ENCODE data around the gene COPG2.
A peak's percentile ranks its signal among the peaks of the same experiment; 100 is the strongest.

Gene COPG2

GRCh38 chr7:130689683-130690082 lies 21.1 kb upstream of the COPG2 start:
- no peaks in the 10 kb centered on the region for H3K27me3 ChIP-seq (ENCODE audit: insufficient read depth, low read depth, severe bottlenecking)

DNA sequence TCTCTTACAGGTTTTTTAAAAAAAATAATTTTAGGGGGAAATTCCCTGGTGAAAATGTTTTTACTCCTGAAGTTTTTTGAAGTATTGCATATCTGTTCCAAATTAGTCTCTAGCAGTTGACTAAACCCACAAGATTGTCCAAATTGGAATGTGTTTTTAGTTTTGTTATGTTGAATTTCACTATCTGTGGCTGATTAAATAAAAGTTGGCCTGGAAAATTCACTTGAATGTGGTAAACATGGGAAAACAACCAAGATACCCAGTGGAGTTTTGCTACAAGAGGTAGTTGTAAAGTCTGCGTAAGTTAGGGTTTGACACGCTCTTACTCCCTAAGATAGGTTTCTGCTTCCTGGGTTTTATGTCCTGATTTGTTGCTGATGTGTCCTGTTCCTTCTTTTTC lies 14.5 kb upstream of the COPG2 start:
- DNase-seq = no peak
- no peak for TF ChIP-seq CTCF (IDR thresholded peaks at IDR 0.05; ENCODE audit: low read depth, low read length)
- Histone ChIP-seq H3K27ac (no peak overlapping the region), H3K4me3 (ENCODE audit: low read depth, low read length) (no peak overlapping the region), H3K36me3 (no peaks in the 10 kb centered on the region), H3K9me3 (ENCODE audit: severe bottlenecking) (no peaks in the 10 kb centered on the region), H3K27me3 (ENCODE audit: insufficient read depth, low read depth, severe bottlenecking) (no peaks in the 10 kb centered on the region)

More at GRCh38 chr7:130689683-130690082, 21.1 kb upstream of the COPG2 start:
- peaks cover 8% of the 10 kb centered on the region for H3K9me3 ChIP-seq (ENCODE audit: severe bottlenecking)
- no peak for TF ChIP-seq CTCF (IDR thresholded peaks at IDR 0.05; ENCODE audit: low read depth, low read length)
- DNase-seq = no peak
- no peaks in the 10 kb centered on the region for H3K36me3 ChIP-seq
- H3K4me3 ChIP-seq (ENCODE audit: low read depth, low read length) = no peak overlapping the region
- H3K27ac ChIP-seq = no peak overlapping the region

DNA sequence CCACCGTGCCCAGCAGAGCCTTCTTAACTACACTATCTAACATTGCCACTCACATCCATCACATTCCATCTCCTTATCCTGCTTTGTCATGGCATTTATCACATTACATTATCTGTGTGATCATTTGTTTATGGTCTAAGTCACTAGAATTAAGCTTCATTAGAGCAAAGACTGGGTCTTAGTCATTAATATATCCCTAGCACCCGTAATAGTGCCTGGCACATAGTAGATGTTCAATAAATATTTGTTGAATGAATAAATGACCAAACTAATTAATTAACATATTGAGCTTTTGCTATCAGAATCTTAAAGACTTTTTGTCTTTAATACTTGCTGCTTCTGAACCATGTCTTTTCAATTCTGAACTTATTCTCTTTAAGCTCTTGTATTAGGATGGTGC lies 5.9 kb upstream of the COPG2 start:
- no peak for TF ChIP-seq CTCF (IDR thresholded peaks at IDR 0.05; ENCODE audit: low read depth, low read length)
- Histone ChIP-seq H3K27ac (no peak overlapping the region), H3K27me3 (ENCODE audit: insufficient read depth, low read depth, severe bottlenecking) (no peaks in the 10 kb centered on the region), H3K36me3 (no peaks in the 10 kb centered on the region), H3K9me3 (ENCODE audit: severe bottlenecking) (no peaks in the 10 kb centered on the region), H3K4me3 (ENCODE audit: low read depth, low read length) (no peak overlapping the region)
- no peak for DNase-seq

- no peaks in the 10 kb centered on the region for H3K36me3 ChIP-seq
- H3K9me3 ChIP-seq (ENCODE audit: severe bottlenecking) = no peaks in the 10 kb centered on the region
- no peak overlapping the region for H3K27ac ChIP-seq
- no peak overlapping the region for H3K4me3 ChIP-seq (ENCODE audit: low read depth, low read length)
- H3K27me3 ChIP-seq (ENCODE audit: insufficient read depth, low read depth, severe bottlenecking) = no peaks in the 10 kb centered on the region
- DNase-seq = no peak
- no peak for TF ChIP-seq CTCF (IDR thresholded peaks at IDR 0.05; ENCODE audit: low read depth, low read length)
Measured at GRCh38 chr7:130673066-130673465, 4.5 kb upstream of the COPG2 start.

DNA sequence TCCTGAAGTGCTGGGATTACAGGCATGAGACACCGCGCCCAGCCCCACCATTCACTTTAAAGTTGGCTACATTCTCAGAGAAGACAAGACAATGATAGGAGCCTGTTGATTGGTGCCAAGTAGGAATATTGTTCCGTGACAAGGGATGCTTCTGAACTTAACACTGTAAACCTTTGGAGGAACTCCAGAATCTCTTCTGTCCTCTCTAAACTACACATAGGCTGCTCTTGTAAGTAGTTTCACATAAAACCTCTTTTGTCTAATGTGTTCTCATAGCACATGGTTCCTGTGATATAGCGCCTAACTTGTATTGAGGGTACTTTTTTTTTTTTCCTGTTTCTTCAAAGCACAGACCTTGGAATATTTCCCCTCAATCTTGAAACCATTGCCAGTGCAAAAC lies 3.6 kb upstream of the COPG2 start:
- Histone ChIP-seq H3K9me3 (ENCODE audit: severe bottlenecking) (no peaks in the 10 kb centered on the region), H3K27ac (no peak overlapping the region), H3K27me3 (ENCODE audit: insufficient read depth, low read depth, severe bottlenecking) (no peaks in the 10 kb centered on the region), H3K36me3 (no peaks in the 10 kb centered on the region), H3K4me3 (ENCODE audit: low read depth, low read length) (no peak overlapping the region)
- no peak for TF ChIP-seq CTCF (IDR thresholded peaks at IDR 0.05; ENCODE audit: low read depth, low read length)
- DNase-seq = no peak

DNA sequence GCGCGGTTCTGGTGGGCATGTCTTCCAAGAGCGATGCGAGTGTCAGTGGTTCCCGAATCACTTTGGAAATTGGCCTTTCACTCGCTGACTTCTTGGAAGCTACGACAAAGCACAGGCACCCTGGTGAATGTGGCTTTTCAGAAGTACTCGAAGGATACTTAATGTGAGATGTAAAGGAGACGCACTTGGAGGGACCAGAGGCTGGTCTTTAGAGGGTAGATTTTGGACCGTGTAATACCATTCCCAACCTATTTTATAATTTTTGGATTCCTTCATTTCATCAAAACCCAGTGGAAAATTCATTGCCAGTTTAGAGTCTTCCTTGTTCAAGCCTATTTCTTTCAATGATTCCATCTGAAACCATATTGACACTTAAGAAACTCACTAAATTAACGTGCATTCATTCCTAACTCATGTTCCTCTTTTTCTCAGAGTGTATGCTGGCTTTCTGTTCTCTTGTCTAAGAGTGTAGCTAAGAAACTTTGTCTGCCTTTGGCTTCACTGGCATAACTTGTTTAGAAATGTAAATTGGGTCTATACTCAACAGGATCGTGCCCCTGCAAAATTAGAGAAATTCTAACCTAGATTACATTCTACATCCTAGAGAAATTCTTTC lies 645 bp upstream of the COPG2 start:
- peak overlapping the region; percentile 87 for H3K4me3 ChIP-seq (ENCODE audit: low read depth, low read length)
- DNase-seq = no peak
- peak overlapping the region; percentile 90; the same call in 1 of the 2 replicates for H3K27ac ChIP-seq
- H3K9me3 ChIP-seq (ENCODE audit: severe bottlenecking) = no peaks in the 10 kb centered on the region
- no peaks in the 10 kb centered on the region for H3K27me3 ChIP-seq (ENCODE audit: insufficient read depth, low read depth, severe bottlenecking)
- TF ChIP-seq CTCF (IDR thresholded peaks at IDR 0.05; ENCODE audit: low read depth, low read length) = no peak
- H3K36me3 ChIP-seq = peaks cover 10% of the 10 kb centered on the region
